ENCODE measurements around the gene IGSF1. TPM values are rescaled to one million over a fixed set of nuclear protein-coding genes. Genes with fewer than 3 reads are reported as not detected.

IGSF1 gene
- total RNA-seq, 1 experiment from 2014 or later = 0.08 TPM

DNA sequence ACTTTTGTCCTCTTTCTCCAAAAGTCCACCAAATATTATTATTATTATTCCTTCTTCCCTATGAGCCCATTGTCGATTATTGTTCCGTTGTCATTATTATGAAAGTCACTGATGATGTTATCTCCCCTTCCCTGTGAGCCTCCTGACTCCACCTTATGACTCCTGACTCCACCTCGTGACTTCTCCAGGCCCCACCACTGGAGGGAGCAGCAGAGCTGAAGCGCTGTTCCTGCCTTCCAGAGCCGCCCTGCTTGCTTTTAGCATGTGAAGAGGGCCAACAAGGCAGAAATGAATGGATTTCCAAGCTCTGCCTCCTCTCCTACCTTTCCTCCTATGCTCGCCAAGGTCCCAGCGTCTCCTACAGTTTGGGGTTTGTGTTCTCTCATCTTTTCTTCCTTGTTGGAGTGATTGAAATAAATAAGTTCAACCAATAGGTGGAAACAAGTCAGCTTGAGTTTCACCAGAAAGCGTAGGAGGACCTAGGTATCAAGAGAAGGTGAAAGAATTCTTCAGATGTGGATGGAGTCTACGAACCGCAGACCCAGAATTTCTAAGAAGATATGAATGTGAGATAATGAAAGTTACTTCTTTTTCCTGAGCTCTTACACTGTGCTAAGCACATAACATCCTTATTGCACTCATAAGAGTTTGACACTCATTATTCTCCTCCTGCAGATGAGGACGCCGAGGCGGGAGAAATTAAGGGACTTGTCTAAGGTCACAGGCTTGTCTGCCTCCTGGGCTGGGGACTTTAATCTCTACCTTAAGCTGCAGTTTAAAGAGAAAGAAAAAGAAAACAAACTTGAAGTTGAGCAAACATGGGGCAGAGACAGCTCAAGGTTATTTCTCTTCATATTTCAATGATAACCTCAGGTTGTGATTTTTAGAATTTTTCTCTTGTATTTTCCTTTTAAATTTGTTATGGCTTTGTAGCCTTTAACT lies 26.1 kb downstream of the IGSF1 start:
- Histone ChIP-seq H3K27me3 (ENCODE audit: control insufficient read depth, insufficient read depth, low read length) (peaks cover 2% of the 10 kb centered on the region; the same call in 1 of the 2 replicates), H3K36me3 (ENCODE audit: control insufficient read depth, insufficient read depth, low read length) (no peaks in the 10 kb centered on the region), H3K9me3 (ENCODE audit: control insufficient read depth, insufficient read depth, low read depth, low read length) (no peaks in the 10 kb centered on the region), H3K4me3 (ENCODE audit: low read depth in 2 of 2, low read length in 2 of 2) (no peak overlapping the region), H3K27ac (ENCODE audit: low read length) (no peak overlapping the region), H3K4me1 (ENCODE audit: control insufficient read depth, insufficient read depth, low read length) (no peaks in the 10 kb centered on the region)
- ChIA-PET POLR2A (interaction anchor here (0.7 kb wide), 1 partner anchor 346 kb away, joined by 4 read pairs; no protein-coding TSS in a partner anchor), CTCF (interaction anchor here (0.7 kb wide), 1 partner anchor 11 kb away, joined by 5 read pairs; no protein-coding TSS in a partner anchor)
- no TSS peak for BruUV-seq (replicated peaks)
- intact Hi-C loops (cut with micrococcal nuclease; ENCODE audit: unreplicated experiment) = no loop called here
- DNase-seq (ENCODE audit: low read depth, low spot score) (no peak), ATAC-seq (peak; percentile 58; the same call in 1 of the 2 replicates)
- in situ Hi-C loops (cut with HindIII; ENCODE audit: low pct_unique_long_range_greater_than_20kb, low sequenced_read_pairs) = no loop called here
- TF ChIP-seq POLR2AphosphoS5 (IDR thresholded peaks at IDR 0.05; ENCODE audit: low read depth, low read length) (no peak), TCF7L2 (IDR thresholded peaks at IDR 0.05; ENCODE audit: low read depth, low read length) (no peak), SIN3A (IDR thresholded peaks at IDR 0.05; ENCODE audit: borderline replicate concordance, insufficient read depth, low read depth, low read length) (no peak)
- TF ChIP-seq, protein P1, sequence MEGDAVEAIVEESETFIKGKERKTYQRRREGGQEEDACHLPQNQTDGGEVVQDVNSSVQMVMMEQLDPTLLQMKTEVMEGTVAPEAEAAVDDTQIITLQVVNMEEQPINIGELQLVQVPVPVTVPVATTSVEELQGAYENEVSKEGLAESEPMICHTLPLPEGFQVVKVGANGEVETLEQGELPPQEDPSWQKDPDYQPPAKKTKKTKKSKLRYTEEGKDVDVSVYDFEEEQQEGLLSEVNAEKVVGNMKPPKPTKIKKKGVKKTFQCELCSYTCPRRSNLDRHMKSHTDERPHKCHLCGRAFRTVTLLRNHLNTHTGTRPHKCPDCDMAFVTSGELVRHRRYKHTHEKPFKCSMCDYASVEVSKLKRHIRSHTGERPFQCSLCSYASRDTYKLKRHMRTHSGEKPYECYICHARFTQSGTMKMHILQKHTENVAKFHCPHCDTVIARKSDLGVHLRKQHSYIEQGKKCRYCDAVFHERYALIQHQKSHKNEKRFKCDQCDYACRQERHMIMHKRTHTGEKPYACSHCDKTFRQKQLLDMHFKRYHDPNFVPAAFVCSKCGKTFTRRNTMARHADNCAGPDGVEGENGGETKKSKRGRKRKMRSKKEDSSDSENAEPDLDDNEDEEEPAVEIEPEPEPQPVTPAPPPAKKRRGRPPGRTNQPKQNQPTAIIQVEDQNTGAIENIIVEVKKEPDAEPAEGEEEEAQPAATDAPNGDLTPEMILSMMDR (IDR thresholded peaks at IDR 0.05) = peak; percentile 66
- TF ChIP-seq, protein P2, sequence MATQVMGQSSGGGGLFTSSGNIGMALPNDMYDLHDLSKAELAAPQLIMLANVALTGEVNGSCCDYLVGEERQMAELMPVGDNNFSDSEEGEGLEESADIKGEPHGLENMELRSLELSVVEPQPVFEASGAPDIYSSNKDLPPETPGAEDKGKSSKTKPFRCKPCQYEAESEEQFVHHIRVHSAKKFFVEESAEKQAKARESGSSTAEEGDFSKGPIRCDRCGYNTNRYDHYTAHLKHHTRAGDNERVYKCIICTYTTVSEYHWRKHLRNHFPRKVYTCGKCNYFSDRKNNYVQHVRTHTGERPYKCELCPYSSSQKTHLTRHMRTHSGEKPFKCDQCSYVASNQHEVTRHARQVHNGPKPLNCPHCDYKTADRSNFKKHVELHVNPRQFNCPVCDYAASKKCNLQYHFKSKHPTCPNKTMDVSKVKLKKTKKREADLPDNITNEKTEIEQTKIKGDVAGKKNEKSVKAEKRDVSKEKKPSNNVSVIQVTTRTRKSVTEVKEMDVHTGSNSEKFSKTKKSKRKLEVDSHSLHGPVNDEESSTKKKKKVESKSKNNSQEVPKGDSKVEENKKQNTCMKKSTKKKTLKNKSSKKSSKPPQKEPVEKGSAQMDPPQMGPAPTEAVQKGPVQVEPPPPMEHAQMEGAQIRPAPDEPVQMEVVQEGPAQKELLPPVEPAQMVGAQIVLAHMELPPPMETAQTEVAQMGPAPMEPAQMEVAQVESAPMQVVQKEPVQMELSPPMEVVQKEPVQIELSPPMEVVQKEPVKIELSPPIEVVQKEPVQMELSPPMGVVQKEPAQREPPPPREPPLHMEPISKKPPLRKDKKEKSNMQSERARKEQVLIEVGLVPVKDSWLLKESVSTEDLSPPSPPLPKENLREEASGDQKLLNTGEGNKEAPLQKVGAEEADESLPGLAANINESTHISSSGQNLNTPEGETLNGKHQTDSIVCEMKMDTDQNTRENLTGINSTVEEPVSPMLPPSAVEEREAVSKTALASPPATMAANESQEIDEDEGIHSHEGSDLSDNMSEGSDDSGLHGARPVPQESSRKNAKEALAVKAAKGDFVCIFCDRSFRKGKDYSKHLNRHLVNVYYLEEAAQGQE (IDR thresholded peaks at IDR 0.05; ENCODE audit: insufficient read depth in 1 of 2, low read depth in 2 of 2, low read length in 1 of 2) = no peak

DNA sequence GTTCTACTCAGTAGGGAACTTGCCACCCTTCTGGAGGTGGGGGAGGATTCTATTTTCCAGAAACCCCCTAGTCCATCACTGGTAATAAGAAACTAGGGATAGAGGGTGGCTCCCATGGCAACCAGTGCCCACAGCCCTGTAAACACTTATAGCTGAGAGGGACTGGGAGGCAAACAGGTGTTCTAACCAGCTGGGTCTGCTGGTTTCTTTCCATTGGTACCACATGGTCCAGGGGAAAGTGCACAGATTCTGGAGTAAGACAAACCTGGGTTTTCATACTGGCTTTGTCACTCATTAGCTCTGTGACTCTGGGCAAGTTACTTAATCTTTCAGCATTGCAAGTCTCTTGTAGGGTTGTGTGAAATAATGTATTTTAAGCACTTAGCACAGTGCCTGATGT lies 26.9 kb downstream of the IGSF1 start:
- Histone ChIP-seq H3K36me3 (ENCODE audit: control insufficient read depth, insufficient read depth, low read length) (no peaks in the 10 kb centered on the region), H3K27ac (ENCODE audit: low read length) (no peak overlapping the region), H3K27me3 (ENCODE audit: control insufficient read depth, insufficient read depth, low read length) (peaks cover 2% of the 10 kb centered on the region; the same call in 1 of the 2 replicates), H3K4me3 (ENCODE audit: low read depth in 2 of 2, low read length in 2 of 2) (no peak overlapping the region), H3K4me1 (ENCODE audit: control insufficient read depth, insufficient read depth, low read length) (no peaks in the 10 kb centered on the region), H3K9me3 (ENCODE audit: control insufficient read depth, insufficient read depth, low read depth, low read length) (no peaks in the 10 kb centered on the region)
- TF ChIP-seq, protein P1 (IDR thresholded peaks at IDR 0.05) = no peak
- TF ChIP-seq, protein P2 (IDR thresholded peaks at IDR 0.05; ENCODE audit: insufficient read depth in 1 of 2, low read depth in 2 of 2, low read length in 1 of 2) = no peak
- no peak for TF ChIP-seq POLR2AphosphoS5 (IDR thresholded peaks at IDR 0.05; ENCODE audit: low read depth, low read length)
- no TSS peak for BruUV-seq (replicated peaks)
- DNase-seq (ENCODE audit: low read depth, low spot score) = no peak
- no peak for ATAC-seq
- in situ Hi-C loops (cut with HindIII; ENCODE audit: low pct_unique_long_range_greater_than_20kb, low sequenced_read_pairs) (no loop called here), intact Hi-C loops (cut with micrococcal nuclease; ENCODE audit: unreplicated experiment) (no loop called here)
- POLR2A ChIA-PET = no interaction called here
- CTCF ChIA-PET = no interaction called here

Measured in Panc1 (cell line).